GM12891 (cell line): ENCODE results near the gene GRIN2C.

Experiments used
- POLR2A ChIP-seq: IDR thresholded peaks from 2 replicates; pipeline ENCODE4 v1.6.1; 2011; ENCODE audit warnings: low read depth, low read length, control low read depth
- POLR2AphosphoS5 ChIP-seq: IDR thresholded peaks from 2 replicates; pipeline ENCODE4 v1.6.1; 2011; ENCODE audit warnings: low read depth, low read length, control low read depth
- POU2F2 ChIP-seq: IDR thresholded peaks from 2 replicates; pipeline ENCODE4 v1.6.1; 2011; ENCODE audit warnings: low read depth, mild to moderate bottlenecking, control low read depth, low read length, moderate library complexity
- TAF1 ChIP-seq: IDR thresholded peaks from 2 replicates; pipeline ENCODE4 v1.6.1; 2011; ENCODE audit warnings: low read depth, low read length, control low read depth

- no peak for TF ChIP-seq POU2F2
- TF ChIP-seq POLR2A, result no peak
- TF ChIP-seq TAF1, result no peak
- TF ChIP-seq POLR2AphosphoS5, result no peak
Measured at GRCh38 chr17:74898376-74898946, 38.8 kb upstream of the GRIN2C start.
